Measurements from ENCODE around the gene SLC6A19. TPM values are rescaled to one million over a fixed set of nuclear protein-coding genes. Genes with fewer than 3 reads are reported as not detected.

The SLC6A19 gene
- total RNA-seq, 1 donor from 2014 or later = not detected

GRCh38 chr5:1230551-1230950 lies 29.2 kb downstream of the SLC6A19 start:
- intact Hi-C loops (cut with DNase I) = no loop called here
- Histone ChIP-seq H3K4me1 (no peaks in the 10 kb centered on the region), H3K4me3 (no peak overlapping the region), H3K27ac (no peak overlapping the region), H3K27me3 (no peaks in the 10 kb centered on the region), H3K9me3 (no peaks in the 10 kb centered on the region), H3K36me3 (no peaks in the 10 kb centered on the region)
- DNase-seq (no peak), ATAC-seq (no peak)
- no peak for TF ChIP-seq CTCF (IDR thresholded peaks at IDR 0.05)

GRCh38 chr5:1231354-1231905 lies 30.0 kb downstream of the SLC6A19 start:
- Histone ChIP-seq H3K27me3 (no peaks in the 10 kb centered on the region), H3K4me1 (no peaks in the 10 kb centered on the region), H3K9me3 (peaks cover 7% of the 10 kb centered on the region), H3K27ac (no peak overlapping the region), H3K36me3 (no peaks in the 10 kb centered on the region), H3K4me3 (no peak overlapping the region)
- no peak for TF ChIP-seq CTCF (IDR thresholded peaks at IDR 0.05)
- DNase-seq = no peak
- intact Hi-C loops (cut with DNase I) = no loop called here
- no peak for ATAC-seq

- Histone ChIP-seq H3K4me1 (no peaks in the 10 kb centered on the region), H3K36me3 (no peaks in the 10 kb centered on the region), H3K27ac (no peak overlapping the region), H3K4me3 (no peak overlapping the region), H3K9me3 (peaks cover 7% of the 10 kb centered on the region), H3K27me3 (no peaks in the 10 kb centered on the region)
- no peak for TF ChIP-seq CTCF (IDR thresholded peaks at IDR 0.05)
- intact Hi-C loops (cut with DNase I) = no loop called here
- DNase-seq = no peak
- ATAC-seq = no peak
Observed at GRCh38 chr5:1232780-1233179, 31.4 kb downstream of the SLC6A19 start.

- TF ChIP-seq CTCF (IDR thresholded peaks at IDR 0.05) = no peak
- Histone ChIP-seq H3K36me3 (no peaks in the 10 kb centered on the region), H3K27me3 (no peaks in the 10 kb centered on the region), H3K9me3 (peaks cover 7% of the 10 kb centered on the region), H3K27ac (no peak overlapping the region), H3K4me1 (no peaks in the 10 kb centered on the region), H3K4me3 (no peak overlapping the region)
- ATAC-seq = no peak
- intact Hi-C loops (cut with DNase I) = no loop called here
- no peak for DNase-seq
Observed at GRCh38 chr5:1235379-1235778, 34.0 kb downstream of the SLC6A19 start.

- peaks cover 7% of the 10 kb centered on the region for H3K9me3 ChIP-seq
- no peaks in the 10 kb centered on the region for H3K4me1 ChIP-seq
- no peak for TF ChIP-seq CTCF (IDR thresholded peaks at IDR 0.05)
- intact Hi-C loops (cut with DNase I) = no loop called here
- no peaks in the 10 kb centered on the region for H3K27me3 ChIP-seq
- H3K27ac ChIP-seq = no peak overlapping the region
- no peak overlapping the region for H3K4me3 ChIP-seq
- ATAC-seq (no peak), DNase-seq (no peak)
- no peaks in the 10 kb centered on the region for H3K36me3 ChIP-seq
Observed at GRCh38 chr5:1235838-1236237, 34.4 kb downstream of the SLC6A19 start.
